ENCODE results near the gene RFTN1.

RFTN1 gene

DNA sequence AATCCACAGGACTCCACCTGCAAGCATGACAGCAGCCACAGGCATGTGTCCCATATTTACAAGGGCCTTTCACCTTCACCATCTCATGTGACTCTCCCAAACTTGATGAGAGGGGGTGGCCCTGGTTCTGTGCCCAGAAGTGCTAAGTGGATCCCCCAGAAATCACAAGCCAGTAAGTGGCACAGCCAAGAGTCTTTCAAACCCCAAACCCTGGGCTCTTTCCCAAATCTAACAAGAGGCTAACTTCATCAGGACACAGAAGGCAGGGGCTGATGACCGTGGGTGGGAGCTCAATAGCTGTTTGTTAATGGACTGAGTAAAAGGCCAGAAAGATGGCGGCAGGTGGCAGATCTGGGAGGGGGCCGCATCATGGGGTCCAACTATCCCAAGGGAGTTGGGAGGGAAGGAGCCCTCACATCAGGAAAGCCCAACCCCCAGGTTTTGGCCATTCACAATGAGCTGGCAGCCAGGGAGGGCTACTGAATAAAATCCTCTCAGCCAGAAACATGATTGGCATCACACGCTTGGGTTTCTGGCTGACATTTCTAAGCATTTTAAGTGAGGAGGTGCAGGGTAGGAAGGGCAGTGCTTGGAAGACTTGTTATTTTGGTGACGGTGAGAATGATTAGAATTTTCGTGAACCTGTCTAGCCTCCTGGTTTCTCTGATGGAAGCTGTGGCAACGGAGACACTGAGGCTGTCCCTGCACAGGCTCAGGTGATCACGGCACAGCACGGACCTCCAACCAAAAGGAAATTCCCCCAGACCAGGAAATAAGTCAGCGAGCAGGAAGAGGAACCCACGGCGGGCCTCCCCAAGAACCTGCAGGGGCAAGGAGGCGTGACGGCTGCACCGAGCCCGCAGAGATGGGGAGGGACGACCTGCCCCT lies 139.2 kb downstream of the RFTN1 start:
- Mint-ChIP-seq H3K27me3 (no peaks in the 10 kb centered on the region), H3K4me3 (peak overlapping the region; percentile 56), H3K27ac (peak overlapping the region; percentile 95), H3K36me3 (peaks cover 24% of the 10 kb centered on the region), H3K4me1 (peaks cover 98% of the 10 kb centered on the region), H3K9me3 (no peaks in the 10 kb centered on the region)

DNA sequence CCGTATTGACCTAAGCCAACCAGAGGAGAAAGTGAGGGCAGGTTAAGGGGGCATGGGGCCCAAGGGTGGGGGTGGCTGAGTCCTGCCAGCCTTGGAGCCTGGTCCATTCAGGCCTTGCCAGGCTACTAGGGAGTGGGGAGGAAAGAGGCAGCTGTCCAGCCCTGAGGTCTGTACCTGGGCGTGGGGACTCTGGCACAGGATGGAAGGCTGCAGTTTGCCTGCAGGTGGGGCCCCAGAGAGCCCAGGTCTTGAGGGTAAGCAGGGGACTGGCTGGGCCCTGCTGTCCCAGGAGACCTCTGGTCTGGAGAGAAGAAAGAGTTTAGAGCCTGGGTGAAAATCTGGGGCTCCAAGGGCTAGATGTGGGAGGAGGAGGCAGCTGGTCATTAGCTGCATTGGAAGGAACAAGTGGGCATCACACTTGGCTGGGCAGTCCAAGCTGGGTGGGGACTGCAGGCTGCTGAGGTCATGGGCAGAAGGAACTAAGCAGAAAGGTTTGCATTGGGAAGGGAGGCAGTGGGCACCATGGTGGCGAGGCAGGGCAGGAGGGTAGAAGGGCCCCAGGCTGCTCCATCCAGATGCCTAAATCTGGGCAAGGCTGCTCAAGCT lies 140.1 kb downstream of the RFTN1 start:
- Mint-ChIP-seq H3K4me1 (peaks cover 90% of the 10 kb centered on the region), H3K4me3 (no peak overlapping the region), H3K27ac (peak overlapping the region; percentile 47), H3K9me3 (no peaks in the 10 kb centered on the region), H3K27me3 (no peaks in the 10 kb centered on the region), H3K36me3 (peaks cover 24% of the 10 kb centered on the region)

DNA sequence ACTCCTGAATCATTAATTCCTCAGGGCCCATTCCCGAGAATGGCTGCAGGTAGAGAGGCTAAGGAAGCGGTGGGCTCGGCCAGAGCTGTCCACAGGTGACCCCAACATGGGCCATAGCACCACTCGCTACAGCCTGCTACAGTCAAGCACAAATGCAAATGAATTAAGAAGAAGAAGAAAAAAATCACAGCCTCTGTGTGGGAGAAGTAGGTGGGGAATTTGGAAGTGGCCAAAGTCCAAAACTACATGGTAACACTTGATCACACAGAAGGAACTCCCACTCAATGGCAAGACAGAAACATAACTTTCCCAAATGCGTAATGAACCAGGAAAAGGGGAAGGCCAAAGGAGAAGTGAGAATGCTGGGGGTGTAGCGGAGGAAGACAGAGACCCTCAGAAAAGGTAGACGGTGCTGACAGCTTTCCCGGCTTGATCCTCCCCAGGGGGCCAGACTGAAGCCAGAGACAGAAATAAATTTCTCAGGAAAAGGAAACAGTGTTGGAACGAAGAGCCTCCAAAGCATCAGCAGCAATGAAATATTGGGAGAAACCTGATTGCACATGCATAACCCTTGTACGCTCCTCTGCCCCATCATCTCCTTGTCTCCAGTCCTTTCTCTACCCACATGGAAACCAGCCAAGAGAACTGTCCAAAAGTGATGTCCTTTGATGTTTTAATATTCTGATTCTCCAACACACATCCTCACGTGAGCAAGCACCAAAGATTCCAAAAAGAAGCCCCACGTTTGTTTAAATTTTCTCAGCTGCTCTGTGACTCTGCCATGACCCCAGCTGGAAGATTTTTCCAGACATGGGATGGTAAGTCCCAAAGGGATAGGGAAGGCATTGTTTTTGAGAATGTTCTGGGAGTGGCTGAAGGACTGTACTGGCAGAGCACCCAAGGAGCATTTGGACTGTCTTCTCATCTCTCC lies 140.9 kb downstream of the RFTN1 start:
- no peaks in the 10 kb centered on the region for H3K9me3 Mint-ChIP-seq
- H3K27ac Mint-ChIP-seq: peak overlapping the region; percentile 63
- peaks cover 85% of the 10 kb centered on the region for H3K4me1 Mint-ChIP-seq
- peaks cover 19% of the 10 kb centered on the region for H3K36me3 Mint-ChIP-seq
- no peak overlapping the region for H3K4me3 Mint-ChIP-seq
- H3K27me3 Mint-ChIP-seq: no peaks in the 10 kb centered on the region

DNA sequence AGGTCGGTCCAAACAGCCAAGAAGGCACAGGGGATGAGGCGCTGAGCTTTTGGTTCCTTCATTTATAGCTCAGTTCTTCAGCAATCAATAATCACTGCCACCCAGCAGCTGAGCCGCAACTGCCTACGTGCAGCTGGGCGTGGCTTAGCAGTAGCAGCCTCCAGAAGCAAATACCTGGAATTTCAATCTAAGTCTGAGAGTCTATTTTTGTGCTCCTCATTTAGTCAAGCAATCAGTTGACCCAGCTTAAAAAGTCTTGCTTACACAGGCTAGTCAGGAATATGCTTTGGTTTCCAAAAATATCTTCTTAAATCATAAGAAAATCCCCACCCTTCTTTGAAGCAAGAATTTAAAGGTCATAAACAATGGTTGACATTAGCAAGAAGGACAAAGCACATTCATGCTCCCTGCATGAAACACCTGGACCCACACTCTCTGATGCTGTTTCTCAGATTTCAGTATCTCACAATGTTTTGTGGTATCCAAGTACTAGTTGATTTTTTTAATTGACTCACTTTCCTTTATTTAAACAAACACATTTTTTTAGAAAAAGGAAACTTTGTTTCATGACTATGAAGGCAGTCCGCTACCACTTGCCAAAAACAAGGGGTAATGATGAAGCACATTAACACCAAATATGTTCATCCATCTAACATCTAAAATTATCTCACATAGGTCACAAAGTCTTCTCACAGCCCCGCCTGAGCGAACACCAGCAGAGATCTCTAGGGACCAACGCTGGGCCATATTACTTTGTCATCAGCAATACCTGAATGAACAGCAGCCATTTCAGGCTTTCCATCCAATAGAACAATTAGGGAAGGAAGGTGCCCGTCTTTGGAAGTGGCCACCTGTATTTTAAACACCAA lies 142.4 kb downstream of the RFTN1 start:
- Mint-ChIP-seq H3K4me1 (peaks cover 77% of the 10 kb centered on the region), H3K4me3 (no peak overlapping the region), H3K9me3 (no peaks in the 10 kb centered on the region), H3K27ac (peak overlapping the region; percentile 36), H3K27me3 (no peaks in the 10 kb centered on the region), H3K36me3 (peaks cover 20% of the 10 kb centered on the region)

DNA sequence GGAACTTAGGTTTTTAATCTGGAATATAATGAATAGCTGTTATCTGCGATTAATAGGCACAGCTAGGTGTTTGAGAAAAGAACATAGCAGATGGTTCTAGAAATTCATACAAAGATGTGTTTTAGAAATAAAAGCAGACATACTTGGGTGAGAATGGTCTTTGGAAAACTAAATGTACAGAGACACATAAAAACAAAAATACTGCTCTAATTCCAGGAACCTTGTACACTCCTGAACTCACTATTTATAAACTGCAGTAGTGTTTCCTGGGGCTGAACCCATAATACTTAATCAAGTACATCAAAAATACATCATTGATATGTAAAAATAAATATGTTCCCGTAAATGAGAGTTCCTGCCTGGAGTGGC lies 143.0 kb downstream of the RFTN1 start:
- Mint-ChIP-seq H3K36me3 (peaks cover 21% of the 10 kb centered on the region), H3K4me1 (peaks cover 75% of the 10 kb centered on the region), H3K9me3 (no peaks in the 10 kb centered on the region)

DNA sequence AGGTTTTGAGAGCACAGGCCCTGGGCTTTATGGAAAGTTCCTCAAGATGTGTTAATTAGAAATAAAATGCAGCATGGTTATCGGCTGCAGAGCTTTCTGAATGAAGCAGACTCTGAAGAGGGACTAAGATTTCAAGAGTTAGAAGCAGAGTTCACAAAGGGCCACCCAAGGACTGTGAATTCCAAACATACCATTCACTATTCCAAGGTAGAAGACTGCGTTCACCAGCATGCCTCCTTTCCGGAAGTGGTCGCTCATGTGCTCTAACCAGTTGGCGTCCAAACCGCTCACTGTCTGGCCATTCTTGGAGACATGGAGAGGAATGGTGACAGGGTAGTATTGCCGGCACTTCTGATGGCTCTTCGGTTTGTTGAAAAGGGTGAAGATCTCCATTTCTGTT lies 143.6 kb downstream of the RFTN1 start:
- Mint-ChIP-seq H3K27ac (no peak overlapping the region), H3K27me3 (no peaks in the 10 kb centered on the region), H3K9me3 (no peaks in the 10 kb centered on the region), H3K36me3 (peaks cover 19% of the 10 kb centered on the region), H3K4me3 (no peak overlapping the region), H3K4me1 (peaks cover 69% of the 10 kb centered on the region)

More for the DNA sequence above, 143.0 kb downstream of the RFTN1 start:
- no peaks in the 10 kb centered on the region for H3K27me3 Mint-ChIP-seq
- H3K4me3 Mint-ChIP-seq: no peak overlapping the region
- H3K27ac Mint-ChIP-seq: peak overlapping the region; percentile 30

DNA sequence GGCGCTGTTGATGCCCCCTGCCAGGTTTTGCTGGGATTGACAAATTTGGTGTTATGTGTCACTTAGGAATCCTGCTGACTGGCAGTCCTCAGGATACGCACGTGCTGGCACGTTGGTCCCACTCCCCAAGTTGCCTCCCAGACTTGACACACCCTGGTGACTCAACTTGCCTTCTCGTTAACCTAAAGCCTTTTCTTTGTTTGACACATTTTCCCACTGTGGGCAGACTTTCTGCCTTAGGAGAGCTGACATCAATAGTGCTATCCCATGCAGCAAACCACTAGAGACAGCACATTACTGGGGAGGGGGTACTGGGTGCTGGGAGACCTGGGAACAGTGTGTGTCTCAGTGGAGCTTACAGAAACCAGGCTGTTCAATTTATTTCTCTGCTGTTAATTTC lies 144.2 kb downstream of the RFTN1 start:
- H3K9me3 Mint-ChIP-seq: no peaks in the 10 kb centered on the region
- H3K4me3 Mint-ChIP-seq: no peak overlapping the region
- H3K27ac Mint-ChIP-seq: peak overlapping the region; percentile 35
- peaks cover 19% of the 10 kb centered on the region for H3K36me3 Mint-ChIP-seq
- H3K4me1 Mint-ChIP-seq: peaks cover 63% of the 10 kb centered on the region
- no peaks in the 10 kb centered on the region for H3K27me3 Mint-ChIP-seq

DNA sequence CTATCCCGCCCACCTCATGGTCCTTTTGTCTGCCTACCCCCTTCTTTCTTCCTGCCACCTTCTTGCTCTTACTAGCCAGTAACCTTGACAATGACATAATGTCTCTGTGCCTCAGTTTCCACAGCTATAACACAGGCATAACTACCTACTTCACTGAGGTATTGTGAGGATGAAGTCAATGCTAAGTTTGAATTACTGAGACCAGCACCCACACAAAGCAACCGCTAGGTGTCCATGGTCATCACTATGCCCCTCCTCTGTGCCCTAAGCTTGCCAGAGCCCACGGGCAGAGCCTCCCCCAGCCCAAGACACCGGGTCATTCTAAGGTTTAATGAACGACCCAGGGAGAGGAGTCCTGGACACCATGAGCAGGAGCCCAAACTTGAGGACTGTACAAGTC lies 146.9 kb downstream of the RFTN1 start:
- peak overlapping the region; percentile 19 for H3K27ac Mint-ChIP-seq
- no peaks in the 10 kb centered on the region for H3K27me3 Mint-ChIP-seq
- peaks cover 18% of the 10 kb centered on the region for H3K36me3 Mint-ChIP-seq
- H3K9me3 Mint-ChIP-seq: no peaks in the 10 kb centered on the region
- H3K4me3 Mint-ChIP-seq: no peak overlapping the region
- H3K4me1 Mint-ChIP-seq: peaks cover 43% of the 10 kb centered on the region

DNA sequence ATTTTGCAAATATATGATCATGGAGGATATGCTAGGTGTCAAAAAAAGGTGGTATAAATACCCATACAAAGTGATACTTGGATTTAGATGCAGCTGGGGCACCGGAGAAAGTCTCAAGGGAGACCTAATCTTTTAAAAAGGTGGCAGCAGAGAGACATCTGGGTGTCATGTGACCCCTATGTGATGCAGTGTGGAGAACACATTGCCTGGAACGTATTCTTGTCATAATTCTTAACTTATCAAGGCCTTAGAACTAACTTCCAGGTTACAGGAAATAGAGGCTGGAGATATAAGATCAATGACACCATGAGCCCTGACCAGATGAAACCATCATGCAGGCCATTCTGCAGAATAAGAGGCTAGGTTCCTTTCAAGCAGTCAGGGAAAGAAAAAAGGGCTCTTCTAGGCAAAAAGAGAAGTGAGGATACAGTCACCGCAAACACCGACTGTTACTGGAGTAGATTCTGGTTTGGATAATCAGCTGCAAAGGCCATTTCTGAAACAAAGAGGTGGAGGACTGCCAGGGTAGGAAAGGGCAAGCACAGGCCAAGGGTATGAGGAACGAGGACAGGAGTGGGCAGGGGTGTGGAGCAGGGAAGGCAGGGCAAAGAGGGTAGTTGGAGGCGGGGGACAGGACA lies 147.9 kb downstream of the RFTN1 start:
- Mint-ChIP-seq H3K4me3 (no peak overlapping the region), H3K27ac (peak overlapping the region; percentile 1), H3K4me1 (peaks cover 43% of the 10 kb centered on the region), H3K27me3 (no peaks in the 10 kb centered on the region), H3K36me3 (peaks cover 23% of the 10 kb centered on the region), H3K9me3 (no peaks in the 10 kb centered on the region)

DNA sequence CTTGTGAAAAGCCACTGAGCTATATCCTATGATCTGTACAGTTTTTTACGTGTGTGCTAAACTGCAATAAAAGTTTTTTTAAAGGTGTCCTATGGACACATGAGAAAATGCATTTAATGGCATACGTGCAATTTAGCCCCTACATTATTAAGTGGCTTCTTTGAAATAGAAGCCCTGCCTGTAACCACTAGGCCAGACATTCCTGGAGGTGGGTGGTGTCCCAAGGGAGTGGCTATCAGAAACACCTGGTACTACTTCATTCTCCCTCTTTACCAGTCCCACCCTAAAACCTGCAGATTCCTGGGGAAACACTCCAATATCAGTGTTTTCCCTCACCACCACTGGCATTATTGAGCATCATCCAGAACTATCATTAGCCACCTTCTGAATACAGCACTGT lies 148.5 kb downstream of the RFTN1 start:
- H3K9me3 Mint-ChIP-seq: no peaks in the 10 kb centered on the region
- H3K27me3 Mint-ChIP-seq: no peaks in the 10 kb centered on the region
- peaks cover 36% of the 10 kb centered on the region for H3K4me1 Mint-ChIP-seq
- no peak overlapping the region for H3K27ac Mint-ChIP-seq
- H3K4me3 Mint-ChIP-seq: no peak overlapping the region
- peaks cover 18% of the 10 kb centered on the region for H3K36me3 Mint-ChIP-seq

DNA sequence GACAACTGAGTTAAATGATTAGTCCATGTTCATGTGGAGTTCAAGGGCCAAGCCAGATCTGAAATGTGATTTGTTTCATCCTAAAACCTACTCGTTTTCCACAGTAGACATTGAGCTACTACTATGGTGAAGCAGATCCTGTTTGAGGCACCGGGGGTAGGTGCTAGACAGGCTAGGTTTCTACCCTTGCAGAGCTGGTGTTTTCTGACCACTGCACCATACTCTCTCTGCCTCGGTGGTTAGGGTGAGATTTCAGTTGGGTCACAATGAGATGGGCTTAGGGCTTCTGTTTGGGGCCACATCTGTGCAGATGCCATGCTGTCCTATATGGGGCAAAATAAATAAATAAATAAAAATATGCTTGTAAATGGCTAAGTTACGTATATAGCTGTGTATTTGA lies 149.2 kb downstream of the RFTN1 start:
- Mint-ChIP-seq H3K27ac (no peak overlapping the region), H3K4me1 (peaks cover 32% of the 10 kb centered on the region), H3K9me3 (no peaks in the 10 kb centered on the region), H3K4me3 (no peak overlapping the region), H3K27me3 (no peaks in the 10 kb centered on the region), H3K36me3 (peaks cover 14% of the 10 kb centered on the region)

DNA sequence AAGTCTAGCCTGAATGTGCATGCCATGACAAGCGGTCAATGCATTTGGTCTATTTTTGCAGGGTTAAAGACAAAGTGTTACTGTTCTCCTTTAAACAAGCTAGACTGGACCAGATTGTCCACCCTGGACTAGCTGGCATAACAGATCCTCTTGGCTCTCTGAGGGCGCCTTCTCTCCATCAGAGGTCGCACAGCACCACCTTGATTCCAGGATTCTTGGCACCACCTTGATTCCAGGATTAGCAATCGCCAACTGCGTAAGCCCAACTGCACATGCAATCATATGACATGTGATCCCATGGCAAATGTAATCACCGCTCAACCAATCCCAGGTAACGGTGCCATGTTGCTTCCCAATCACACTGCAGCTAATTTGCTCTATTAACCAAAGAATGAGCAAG lies 149.9 kb downstream of the RFTN1 start:
- Mint-ChIP-seq H3K9me3 (no peaks in the 10 kb centered on the region), H3K27ac (no peak overlapping the region), H3K4me1 (peaks cover 34% of the 10 kb centered on the region), H3K4me3 (no peak overlapping the region), H3K36me3 (peaks cover 14% of the 10 kb centered on the region), H3K27me3 (no peaks in the 10 kb centered on the region)

DNA sequence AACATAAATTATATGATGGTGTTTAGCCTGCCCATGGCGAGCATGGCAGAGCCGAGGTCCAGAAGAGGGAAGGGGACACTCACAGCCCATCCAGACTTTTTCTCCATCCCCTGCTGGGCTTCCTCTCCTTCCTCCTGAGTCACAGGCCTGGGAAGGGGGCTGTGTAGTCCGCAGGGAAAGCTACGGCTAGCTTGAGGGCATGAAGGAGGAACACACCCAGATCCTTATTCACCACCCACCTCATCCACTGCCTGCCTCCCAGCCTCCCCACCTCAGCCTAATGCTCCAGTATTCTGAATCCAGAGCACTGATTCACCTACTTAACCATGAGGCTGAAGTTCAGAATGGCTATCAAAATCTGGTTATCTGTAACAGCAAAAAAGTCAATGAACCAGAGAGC lies 150.7 kb downstream of the RFTN1 start:
- H3K27ac Mint-ChIP-seq: no peak overlapping the region

DNA sequence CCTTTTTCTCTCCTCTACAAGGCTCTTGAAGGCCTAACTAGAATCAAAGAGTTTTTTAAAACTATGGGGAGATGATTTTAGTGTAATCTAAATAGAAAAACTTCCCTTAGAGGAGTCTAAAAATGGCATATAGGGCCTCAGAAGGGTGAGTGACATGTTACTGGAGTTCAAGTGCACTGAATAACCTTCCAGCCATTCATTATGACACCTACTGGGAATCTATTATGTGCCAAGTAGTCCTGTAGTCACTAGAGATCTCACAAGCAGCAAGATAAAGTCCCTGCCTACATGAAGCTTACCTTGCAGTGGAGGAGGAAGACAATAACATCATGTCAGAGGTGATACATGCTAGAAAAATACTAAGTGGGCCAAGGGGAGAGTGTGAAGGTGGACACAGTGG lies 152.4 kb downstream of the RFTN1 start:
- Mint-ChIP-seq H3K36me3 (peaks cover 16% of the 10 kb centered on the region), H3K27me3 (no peaks in the 10 kb centered on the region), H3K9me3 (no peaks in the 10 kb centered on the region), H3K27ac (peak overlapping the region; percentile 66), H3K4me1 (peaks cover 30% of the 10 kb centered on the region), H3K4me3 (no peak overlapping the region)

More for the DNA sequence above, 150.7 kb downstream of the RFTN1 start:
- Mint-ChIP-seq H3K9me3 (no peaks in the 10 kb centered on the region), H3K27me3 (no peaks in the 10 kb centered on the region), H3K36me3 (peaks cover 14% of the 10 kb centered on the region), H3K4me1 (peaks cover 32% of the 10 kb centered on the region), H3K4me3 (no peak overlapping the region)

Measured in activated naive CD4-positive, alpha-beta T cell treated with anti-CD3 and anti-CD28 coated beads, Interleukin-2, amount 50 U/mL, for 24 hours (primary cell).